GM23338 (cell line): ENCODE results near the gene PIH1D2. TPM values are rescaled to one million over a fixed set of nuclear protein-coding genes. Genes with fewer than 3 reads are reported as not detected.

Source experiments
- ATAC-seq: fragments of 200-7000 bp; cut with Tn5 transposase; 3 replicates; pipeline ENCODE4 v1.9.1; 2020
- DNase-seq: peaks from one replicate; pipeline ENCODE4 v3.0.0-alpha.2; 2015; ENCODE audit warnings: low spot score
- H2AFZ ChIP-seq: fragments of 200-600 bp; sonication (generic); 2 replicates; pipeline ENCODE4 v1.8.0; 2016; ENCODE audit warnings: antibody characterized with exemption, mild to moderate bottlenecking, moderate library complexity
- H3F3A ChIP-seq: fragments of 200-600 bp; sonication (generic); replicated peaks from 2 replicates; pipeline ENCODE4 v1.8.0; 2017; ENCODE audit warnings: antibody characterized with exemption, mixed run types, low read depth
- H3K27ac ChIP-seq: fragments of 200-600 bp; sonication (generic); 2 replicates; pipeline ENCODE4 v1.6.1; 2016; ENCODE audit warnings: low read depth
- H3K27me3 ChIP-seq: fragments of 200-600 bp; sonication (generic); 2 replicates; pipeline ENCODE4 v1.8.0; 2016; ENCODE audit warnings: mild to moderate bottlenecking, mixed run types, moderate library complexity; ENCODE audit not compliant: insufficient read depth
- H3K36me3 ChIP-seq: fragments of 200-600 bp; sonication (generic); 2 replicates; pipeline ENCODE4 v1.8.0; 2016; ENCODE audit warnings: mild to moderate bottlenecking; ENCODE audit not compliant: insufficient read depth
- H3K4me1 ChIP-seq: fragments of 200-600 bp; sonication (generic); 2 replicates; pipeline ENCODE4 v1.8.0; 2016; ENCODE audit warnings: mild to moderate bottlenecking, moderate library complexity; ENCODE audit not compliant: insufficient read depth
- H3K4me2 ChIP-seq: fragments of 200-600 bp; sonication (generic); 2 replicates; pipeline ENCODE4 v1.7.1; 2017; ENCODE audit warnings: mixed run types
- H3K4me3 ChIP-seq: fragments of 200-600 bp; sonication (generic); 2 replicates; pipeline ENCODE4 v1.6.1; 2016; ENCODE audit warnings: mixed run types
- H3K79me2 ChIP-seq: fragments of 200-600 bp; sonication (generic); replicated peaks from 2 replicates; pipeline ENCODE4 v1.8.0; 2017; ENCODE audit warnings: mild to moderate bottlenecking; ENCODE audit not compliant: insufficient read depth
- H3K9me2 ChIP-seq: fragments of 200-600 bp; sonication (generic); 2 replicates; pipeline ENCODE4 v1.8.0; 2017; ENCODE audit not compliant: insufficient read depth
- H4K20me1 ChIP-seq: fragments of 200-600 bp; sonication (generic); replicated peaks from 2 replicates; pipeline ENCODE4 v1.8.0; 2017; ENCODE audit warnings: mild to moderate bottlenecking; ENCODE audit not compliant: insufficient read depth
- H3K27ac Mint-ChIP-seq: 2 replicates; pipeline ENCODE4 v1.8.0; 2020; ENCODE audit warnings: inconsistent platforms, mild to moderate bottlenecking, moderate library complexity, mixed read lengths
- H3K27me3 Mint-ChIP-seq: 3 replicates; pipeline ENCODE4 v1.8.0; 2022; ENCODE audit warnings: low read depth, mild to moderate bottlenecking, moderate library complexity, mixed read lengths, inconsistent platforms; ENCODE audit not compliant: insufficient read depth, poor library complexity
- H3K36me3 Mint-ChIP-seq: 3 replicates; pipeline ENCODE4 v1.8.0; 2021; ENCODE audit warnings: low read depth, mild to moderate bottlenecking, inconsistent platforms, moderate library complexity, mixed read lengths
- H3K4me1 Mint-ChIP-seq: 3 replicates; pipeline ENCODE4 v1.8.0; 2020; ENCODE audit warnings: mild to moderate bottlenecking, inconsistent platforms, mixed read lengths
- H3K4me3 Mint-ChIP-seq: 3 replicates; pipeline ENCODE4 v1.8.0; 2021; ENCODE audit warnings: moderate library complexity, mild to moderate bottlenecking, inconsistent platforms, mixed read lengths
- H3K9me3 Mint-ChIP-seq: 3 replicates; pipeline ENCODE4 v1.8.0; 2020; ENCODE audit warnings: moderate library complexity, mild to moderate bottlenecking, inconsistent platforms, mixed read lengths
- CREB1 ChIP-seq: fragments of 250-450 bp; sonication (Bioruptor Pico); IDR thresholded peaks from 2 replicates; pipeline ENCODE4 v1.5.0; 2020; ENCODE audit warnings: low read depth, mild to moderate bottlenecking, moderate library complexity
- CTCF ChIP-seq, 2 experiments: fragments of 200-600 bp in 1 of 2; sonication (generic) in 1 of 2; conservative IDR thresholded peaks; 2 replicates each; pipeline versions ENCODE4 v1.5.1 to v1.6.1; 2016 to 2017; ENCODE audit warnings: antibody characterized with exemption in 2 of 2, low read depth in 2 of 2, mild to moderate bottlenecking in 2 of 2, moderate library complexity in 1 of 2
- EZH2 ChIP-seq: fragments of 200-600 bp; sonication (generic); IDR thresholded peaks from one replicate; pipeline ENCODE4 v1.8.0; 2017; ENCODE audit warnings: antibody characterized with exemption, mild to moderate bottlenecking, low read depth; ENCODE audit not compliant: unreplicated experiment
- JUNB ChIP-seq: IDR thresholded peaks from one replicate; pipeline ENCODE4 v1.6.1; 2016; ENCODE audit warnings: antibody characterized with exemption; ENCODE audit not compliant: unreplicated experiment
- NANOG ChIP-seq: IDR thresholded peaks from 2 replicates; pipeline ENCODE4 v1.6.1; 2016; ENCODE audit warnings: antibody characterized with exemption, borderline replicate concordance
- ZNF114 ChIP-seq: fragments of 250-450 bp; sonication (Bioruptor Pico); IDR thresholded peaks from 2 replicates; pipeline ENCODE4 v1.5.0; 2020; ENCODE audit warnings: mild to moderate bottlenecking, moderate library complexity
- ZNF331 ChIP-seq: fragments of 250-450 bp; sonication (Bioruptor Pico); IDR thresholded peaks from 2 replicates; pipeline ENCODE4 v1.5.0; 2020; ENCODE audit warnings: low read depth, mild to moderate bottlenecking, moderate library complexity
- polyA plus RNA-seq: library from polyadenylated mRNA; unstranded; fragments of >200 nt; fragmentation: Nextera tagmentation; extraction: Ambion mirVana; gene quantifications from 2 replicates; pipeline ENCODE4 v1.2.1, GENCODE V29; 2016
- total RNA-seq: library from RNA; depleted of rRNA; stranded (reverse); fragments of >200 nt; shearing (Covaris generic); gene quantifications from 2 replicates; pipeline ENCODE4 v1.2.3, GENCODE V29; 2014
- TF ChIP-seq, protein P1 (sequence below): IDR thresholded peaks from one replicate; pipeline ENCODE4 v1.6.1; 2018; ENCODE audit warnings: antibody characterized with exemption; ENCODE audit not compliant: unreplicated experiment
- TF ChIP-seq, protein P2 (sequence below): fragments of 250-450 bp; sonication (Bioruptor Pico); IDR thresholded peaks from 2 replicates; pipeline ENCODE4 v1.5.0; 2020; ENCODE audit warnings: mild to moderate bottlenecking, moderate library complexity

Gene PIH1D2
- total and polyA plus RNA-seq, 2 experiments from 2014 or later = 0.80 to 0.89 TPM

DNA sequence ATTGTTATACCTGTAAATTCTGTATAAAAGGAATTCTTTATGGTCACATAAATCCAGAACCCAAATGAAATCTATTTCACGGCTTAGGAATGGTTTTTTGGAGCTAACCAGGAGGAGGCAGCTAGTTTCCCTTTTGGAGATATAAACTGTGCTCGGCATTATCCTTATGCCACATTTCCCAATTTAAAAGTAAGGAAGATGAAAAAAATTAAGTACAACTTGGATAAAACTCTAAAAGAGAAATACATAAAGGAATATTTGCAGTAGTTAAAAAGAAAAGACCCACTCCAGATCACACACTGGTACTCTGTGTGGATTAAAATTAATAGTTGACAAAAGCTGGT lies 30.9 kb downstream of the PIH1D2 start:
- H3F3A ChIP-seq = no peaks in the 10 kb centered on the region
- H3K9me2 ChIP-seq = no peaks in the 10 kb centered on the region
- no peak overlapping the region for H3K4me3 Mint-ChIP-seq
- H3K27ac Mint-ChIP-seq = no peak overlapping the region
- peaks cover 75% of the 10 kb centered on the region for H3K36me3 Mint-ChIP-seq
- ATAC-seq (no peak), DNase-seq (no peak)
- no peaks in the 10 kb centered on the region for H3K9me3 Mint-ChIP-seq
- H3K4me2 ChIP-seq = no peak overlapping the region
- H4K20me1 ChIP-seq = peaks cover 24% of the 10 kb centered on the region
- no peak overlapping the region for H2AFZ ChIP-seq
- H3K79me2 ChIP-seq = peaks cover 27% of the 10 kb centered on the region
- H3K4me1 Mint-ChIP-seq = no peaks in the 10 kb centered on the region
- H3K27me3 ChIP-seq = no peaks in the 10 kb centered on the region
- H3K4me3 ChIP-seq = no peak overlapping the region
- TF ChIP-seq CTCF (conservative IDR thresholded peaks at IDR 0.05; ENCODE audit: low read depth in 2 of 2) (no peak), ZNF331 (CRISPR knock-in tag) (no peak), NANOG (no peak), EZH2 (no peak), ZNF114 (CRISPR knock-in tag) (no peak), CREB1 (CRISPR knock-in tag) (no peak), JUNB (no peak)
- TF ChIP-seq, protein P1, sequence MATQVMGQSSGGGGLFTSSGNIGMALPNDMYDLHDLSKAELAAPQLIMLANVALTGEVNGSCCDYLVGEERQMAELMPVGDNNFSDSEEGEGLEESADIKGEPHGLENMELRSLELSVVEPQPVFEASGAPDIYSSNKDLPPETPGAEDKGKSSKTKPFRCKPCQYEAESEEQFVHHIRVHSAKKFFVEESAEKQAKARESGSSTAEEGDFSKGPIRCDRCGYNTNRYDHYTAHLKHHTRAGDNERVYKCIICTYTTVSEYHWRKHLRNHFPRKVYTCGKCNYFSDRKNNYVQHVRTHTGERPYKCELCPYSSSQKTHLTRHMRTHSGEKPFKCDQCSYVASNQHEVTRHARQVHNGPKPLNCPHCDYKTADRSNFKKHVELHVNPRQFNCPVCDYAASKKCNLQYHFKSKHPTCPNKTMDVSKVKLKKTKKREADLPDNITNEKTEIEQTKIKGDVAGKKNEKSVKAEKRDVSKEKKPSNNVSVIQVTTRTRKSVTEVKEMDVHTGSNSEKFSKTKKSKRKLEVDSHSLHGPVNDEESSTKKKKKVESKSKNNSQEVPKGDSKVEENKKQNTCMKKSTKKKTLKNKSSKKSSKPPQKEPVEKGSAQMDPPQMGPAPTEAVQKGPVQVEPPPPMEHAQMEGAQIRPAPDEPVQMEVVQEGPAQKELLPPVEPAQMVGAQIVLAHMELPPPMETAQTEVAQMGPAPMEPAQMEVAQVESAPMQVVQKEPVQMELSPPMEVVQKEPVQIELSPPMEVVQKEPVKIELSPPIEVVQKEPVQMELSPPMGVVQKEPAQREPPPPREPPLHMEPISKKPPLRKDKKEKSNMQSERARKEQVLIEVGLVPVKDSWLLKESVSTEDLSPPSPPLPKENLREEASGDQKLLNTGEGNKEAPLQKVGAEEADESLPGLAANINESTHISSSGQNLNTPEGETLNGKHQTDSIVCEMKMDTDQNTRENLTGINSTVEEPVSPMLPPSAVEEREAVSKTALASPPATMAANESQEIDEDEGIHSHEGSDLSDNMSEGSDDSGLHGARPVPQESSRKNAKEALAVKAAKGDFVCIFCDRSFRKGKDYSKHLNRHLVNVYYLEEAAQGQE = no peak
- TF ChIP-seq, protein P2, sequence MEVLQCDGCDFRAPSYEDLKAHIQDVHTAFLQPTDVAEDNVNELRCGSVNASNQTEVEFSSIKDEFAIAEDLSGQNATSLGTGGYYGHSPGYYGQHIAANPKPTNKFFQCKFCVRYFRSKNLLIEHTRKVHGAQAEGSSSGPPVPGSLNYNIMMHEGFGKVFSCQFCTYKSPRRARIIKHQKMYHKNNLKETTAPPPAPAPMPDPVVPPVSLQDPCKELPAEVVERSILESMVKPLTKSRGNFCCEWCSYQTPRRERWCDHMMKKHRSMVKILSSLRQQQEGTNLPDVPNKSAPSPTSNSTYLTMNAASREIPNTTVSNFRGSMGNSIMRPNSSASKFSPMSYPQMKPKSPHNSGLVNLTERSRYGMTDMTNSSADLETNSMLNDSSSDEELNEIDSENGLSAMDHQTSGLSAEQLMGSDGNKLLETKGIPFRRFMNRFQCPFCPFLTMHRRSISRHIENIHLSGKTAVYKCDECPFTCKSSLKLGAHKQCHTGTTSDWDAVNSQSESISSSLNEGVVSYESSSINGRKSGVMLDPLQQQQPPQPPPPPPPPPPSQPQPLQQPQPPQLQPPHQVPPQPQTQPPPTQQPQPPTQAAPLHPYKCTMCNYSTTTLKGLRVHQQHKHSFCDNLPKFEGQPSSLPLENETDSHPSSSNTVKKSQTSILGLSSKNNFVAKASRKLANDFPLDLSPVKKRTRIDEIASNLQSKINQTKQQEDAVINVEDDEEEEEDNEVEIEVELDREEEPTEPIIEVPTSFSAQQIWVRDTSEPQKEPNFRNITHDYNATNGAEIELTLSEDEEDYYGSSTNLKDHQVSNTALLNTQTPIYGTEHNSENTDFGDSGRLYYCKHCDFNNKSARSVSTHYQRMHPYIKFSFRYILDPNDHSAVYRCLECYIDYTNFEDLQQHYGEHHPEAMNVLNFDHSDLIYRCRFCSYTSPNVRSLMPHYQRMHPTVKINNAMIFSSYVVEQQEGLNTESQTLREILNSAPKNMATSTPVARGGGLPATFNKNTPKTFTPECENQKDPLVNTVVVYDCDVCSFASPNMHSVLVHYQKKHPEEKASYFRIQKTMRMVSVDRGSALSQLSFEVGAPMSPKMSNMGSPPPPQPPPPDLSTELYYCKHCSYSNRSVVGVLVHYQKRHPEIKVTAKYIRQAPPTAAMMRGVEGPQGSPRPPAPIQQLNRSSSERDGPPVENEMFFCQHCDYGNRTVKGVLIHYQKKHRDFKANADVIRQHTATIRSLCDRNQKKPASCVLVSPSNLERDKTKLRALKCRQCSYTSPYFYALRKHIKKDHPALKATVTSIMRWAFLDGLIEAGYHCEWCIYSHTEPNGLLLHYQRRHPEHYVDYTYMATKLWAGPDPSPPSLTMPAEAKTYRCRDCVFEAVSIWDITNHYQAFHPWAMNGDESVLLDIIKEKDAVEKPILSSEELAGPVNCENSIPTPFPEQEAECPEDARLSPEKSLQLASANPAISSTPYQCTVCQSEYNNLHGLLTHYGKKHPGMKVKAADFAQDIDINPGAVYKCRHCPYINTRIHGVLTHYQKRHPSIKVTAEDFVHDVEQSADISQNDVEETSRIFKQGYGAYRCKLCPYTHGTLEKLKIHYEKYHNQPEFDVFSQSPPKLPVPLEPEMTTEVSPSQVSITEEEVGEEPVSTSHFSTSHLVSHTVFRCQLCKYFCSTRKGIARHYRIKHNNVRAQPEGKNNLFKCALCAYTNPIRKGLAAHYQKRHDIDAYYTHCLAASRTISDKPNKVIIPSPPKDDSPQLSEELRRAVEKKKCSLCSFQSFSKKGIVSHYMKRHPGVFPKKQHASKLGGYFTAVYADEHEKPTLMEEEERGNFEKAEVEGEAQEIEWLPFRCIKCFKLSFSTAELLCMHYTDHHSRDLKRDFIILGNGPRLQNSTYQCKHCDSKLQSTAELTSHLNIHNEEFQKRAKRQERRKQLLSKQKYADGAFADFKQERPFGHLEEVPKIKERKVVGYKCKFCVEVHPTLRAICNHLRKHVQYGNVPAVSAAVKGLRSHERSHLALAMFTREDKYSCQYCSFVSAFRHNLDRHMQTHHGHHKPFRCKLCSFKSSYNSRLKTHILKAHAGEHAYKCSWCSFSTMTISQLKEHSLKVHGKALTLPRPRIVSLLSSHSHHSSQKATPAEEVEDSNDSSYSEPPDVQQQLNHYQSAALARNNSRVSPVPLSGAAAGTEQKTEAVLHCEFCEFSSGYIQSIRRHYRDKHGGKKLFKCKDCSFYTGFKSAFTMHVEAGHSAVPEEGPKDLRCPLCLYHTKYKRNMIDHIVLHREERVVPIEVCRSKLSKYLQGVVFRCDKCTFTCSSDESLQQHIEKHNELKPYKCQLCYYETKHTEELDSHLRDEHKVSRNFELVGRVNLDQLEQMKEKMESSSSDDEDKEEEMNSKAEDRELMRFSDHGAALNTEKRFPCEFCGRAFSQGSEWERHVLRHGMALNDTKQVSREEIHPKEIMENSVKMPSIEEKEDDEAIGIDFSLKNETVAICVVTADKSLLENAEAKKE (CRISPR knock-in tag) = no peak
- no peaks in the 10 kb centered on the region for H3K4me1 ChIP-seq
- H3K27me3 Mint-ChIP-seq = no peaks in the 10 kb centered on the region
- peaks cover 63% of the 10 kb centered on the region for H3K36me3 ChIP-seq
- H3K27ac ChIP-seq = no peak overlapping the region
